CD8-positive, alpha-beta memory T cell (primary cell): ENCODE results near the gene DPP9. TPM values are rescaled to one million over a fixed set of nuclear protein-coding genes. Genes with fewer than 3 reads are reported as not detected.

ENCODE experiments used
- CTCF ChIA-PET: fragments of 350-600 bp; sonication (Branson Sonifier 250); formaldehyde crosslinking; loops from one replicate; lab custom pipeline; 2021; ENCODE audit warnings: antibody characterized with exemption; lab: Charles Lee
- POLR2A ChIA-PET: fragments of 350-600 bp; sonication (Branson Sonifier 250); formaldehyde crosslinking; loops from one replicate; lab custom pipeline; 2021; ENCODE audit warnings: antibody characterized with exemption; lab: Charles Lee
- DNase-seq, 5 donors: peaks; one replicate each; pipeline versions ENCODE4 v3.0.0 to v3.0.0-alpha.2; 2020 to 2022; ENCODE audit warnings: mixed read lengths in 1 of 5
- H3K27ac ChIP-seq: one replicate; pipeline ENCODE4 v1.7.0; 2013; ENCODE audit warnings: low read depth, mild to moderate bottlenecking, low read length, moderate library complexity
- H3K27me3 ChIP-seq: 2 replicates; pipeline ENCODE4 v1.7.0; 2013; ENCODE audit warnings: low read length, mild to moderate bottlenecking; ENCODE audit not compliant: insufficient read depth, poor library complexity, severe bottlenecking
- H3K36me3 ChIP-seq: 2 replicates; pipeline ENCODE4 v1.7.0; 2013; ENCODE audit warnings: mild to moderate bottlenecking, low read length, moderate library complexity; ENCODE audit not compliant: insufficient read depth
- H3K4me1 ChIP-seq: 2 replicates; pipeline ENCODE4 v1.7.0; 2013; ENCODE audit warnings: mild to moderate bottlenecking, low read length, moderate library complexity; ENCODE audit not compliant: insufficient read depth
- H3K4me3 ChIP-seq: 2 replicates; pipeline ENCODE4 v1.7.0; 2013; ENCODE audit warnings: mild to moderate bottlenecking, low read length
- H3K9me3 ChIP-seq: 2 replicates; pipeline ENCODE4 v1.7.0; 2013; ENCODE audit warnings: mild to moderate bottlenecking, low read length
- H3K27ac Mint-ChIP-seq, 8 donors: one replicate each; pipeline ENCODE4 v1.8.0; 2020 to 2021; ENCODE audit warnings: mixed read lengths in 8 of 8, mild to moderate bottlenecking in 6 of 8, inconsistent platforms in 3 of 8, moderate library complexity in 3 of 8
- H3K27me3 Mint-ChIP-seq, 2 donors: one replicate each; pipeline ENCODE4 v1.8.0; 2020 to 2021; ENCODE audit warnings: mixed read lengths in 2 of 2, mild to moderate bottlenecking in 1 of 2, moderate library complexity in 1 of 2
- H3K36me3 Mint-ChIP-seq, 3 donors: one replicate each; pipeline ENCODE4 v1.8.0; 2020 to 2021; ENCODE audit warnings: mixed read lengths in 3 of 3, inconsistent platforms in 1 of 3, mild to moderate bottlenecking in 1 of 3
- H3K4me1 Mint-ChIP-seq, 3 donors: one replicate each; pipeline ENCODE4 v1.8.0; 2020 to 2021; ENCODE audit warnings: mixed read lengths in 3 of 3, inconsistent platforms in 1 of 3, mild to moderate bottlenecking in 1 of 3
- H3K4me3 Mint-ChIP-seq, 7 donors: one replicate each; pipeline ENCODE4 v1.8.0; 2020 to 2021; ENCODE audit warnings: mixed read lengths in 7 of 7, mild to moderate bottlenecking in 6 of 7, moderate library complexity in 4 of 7, inconsistent platforms in 2 of 7
- H3K9me3 Mint-ChIP-seq, 5 donors: one replicate each; pipeline ENCODE4 v1.8.0; 2020 to 2022; ENCODE audit warnings: mixed read lengths in 5 of 5, mild to moderate bottlenecking in 3 of 5, moderate library complexity in 2 of 5, inconsistent platforms in 1 of 5
- polyA plus RNA-seq: library from polyadenylated mRNA; unstranded; fragments of 300-500 nt; fragmentation: Illumina TruSeq; gene quantifications from one replicate; pipeline ENCODE4 v1.2.3, GENCODE V29; 2021
- total RNA-seq, 2 experiments: library from RNA; stranded (reverse); gene quantifications; one replicate each; pipeline ENCODE4 v1.2.3, GENCODE V29; 2021

DPP9 gene
- total and polyA plus RNA-seq, 3 experiments from 2014 or later: 32.1 to 105 (median 105) TPM

- H3K4me1 Mint-ChIP-seq: no peaks in the 10 kb centered on the region
- H3K4me3 ChIP-seq: no peak overlapping the region
- DNase-seq: no peak
- H3K27me3 ChIP-seq: no peaks in the 10 kb centered on the region
- no peaks in the 10 kb centered on the region for H3K9me3 ChIP-seq
- no peaks in the 10 kb centered on the region for H3K36me3 Mint-ChIP-seq
- no peak overlapping the region for H3K27ac ChIP-seq
- ChIA-PET CTCF (interaction anchor here (1.2 to 1.8 kb wide), 3 partner anchors 11 to 53 kb away, joined by 3 to 6 read pairs (median 4); partner anchors contain the start of gene FEM1A), POLR2A (interaction anchor here (0.5 kb wide), 1 partner anchor 46 kb away, joined by 3 read pairs; no protein-coding TSS in a partner anchor)
- no peak overlapping the region for H3K4me3 Mint-ChIP-seq
- H3K9me3 Mint-ChIP-seq: no peaks in the 10 kb centered on the region
- H3K4me1 ChIP-seq: no peaks in the 10 kb centered on the region
- H3K27ac Mint-ChIP-seq: peak overlapping the region in 1 of 8 donors; percentile 22
- peaks cover 10 to 12% of the 10 kb centered on the region in 2 donors for H3K27me3 Mint-ChIP-seq
- H3K36me3 ChIP-seq: no peaks in the 10 kb centered on the region
These were observed 14.4 kb upstream of the DPP9 start for GRCh38 chr19:4737955-4738600.

- Histone ChIP-seq H3K4me1 (peaks cover 4% of the 10 kb centered on the region), H3K4me3 (no peak overlapping the region), H3K36me3 (no peaks in the 10 kb centered on the region), H3K27ac (no peak overlapping the region), H3K9me3 (no peaks in the 10 kb centered on the region), H3K27me3 (peaks cover 3% of the 10 kb centered on the region)
- H3K27ac Mint-ChIP-seq: no peak overlapping the region
- ChIA-PET CTCF (interaction anchor here (0.7 to 5.1 kb wide), 2 partner anchors 56 to 659 kb away, joined by 3 to 57 read pairs; partner anchors contain the start of gene FEM1A), POLR2A (no interaction called here)
- peaks cover 10% of the 10 kb centered on the region in 2 donors for H3K27me3 Mint-ChIP-seq
- no peaks in the 10 kb centered on the region for H3K9me3 Mint-ChIP-seq
- H3K4me1 Mint-ChIP-seq: peaks cover 4 to 7% (median 5%) of the 10 kb centered on the region in 3 donors
- no peaks in the 10 kb centered on the region for H3K36me3 Mint-ChIP-seq
- no peak for DNase-seq
- no peak overlapping the region for H3K4me3 Mint-ChIP-seq
These were observed 10.2 kb upstream of the DPP9 start for GRCh38 chr19:4733755-4734345.

- H3K4me3 ChIP-seq: peak overlapping the region; percentile 23
- H3K9me3 ChIP-seq: no peaks in the 10 kb centered on the region
- no peak overlapping the region for H3K27ac ChIP-seq
- H3K4me3 Mint-ChIP-seq: peak overlapping the region in 6 of 7 donors; percentile 4 to 54 (median 32)
- H3K4me1 Mint-ChIP-seq: peaks cover 4 to 7% (median 5%) of the 10 kb centered on the region in 3 donors
- H3K36me3 Mint-ChIP-seq: no peaks in the 10 kb centered on the region
- no peaks in the 10 kb centered on the region for H3K36me3 ChIP-seq
- H3K27me3 Mint-ChIP-seq: peaks cover 6 to 10% of the 10 kb centered on the region in 2 donors
- POLR2A ChIA-PET: interaction anchor here (0.5 to 1.3 kb wide), 2 partner anchors 58 to 67 kb away, joined by 5 to 10 read pairs; partner anchors contain the start of gene FEM1A
- peaks cover 3% of the 10 kb centered on the region for H3K27me3 ChIP-seq
- H3K4me1 ChIP-seq: peaks cover 4% of the 10 kb centered on the region
- H3K9me3 Mint-ChIP-seq: no peaks in the 10 kb centered on the region
- CTCF ChIA-PET: interaction anchor here (0.8 to 5.1 kb wide), 4 partner anchors 54 to 72 kb away, joined by 3 to 57 read pairs (median 4); partner anchors contain the start of gene FEM1A
- peak; percentile 26 to 72 (median 54) for DNase-seq
- H3K27ac Mint-ChIP-seq: peak overlapping the region in 5 of 8 donors; percentile 5 to 95 (median 24)
These were observed 9.1 kb upstream of the DPP9 start for GRCh38 chr19:4732680-4733114.

- H3K36me3 ChIP-seq: no peaks in the 10 kb centered on the region
- peaks cover 3% of the 10 kb centered on the region for H3K27me3 ChIP-seq
- ChIA-PET CTCF (interaction anchor here (0.9 to 5.1 kb wide), 2 partner anchors 59 to 88 kb away, joined by 3 to 57 read pairs; partner anchors contain the start of gene FEM1A), POLR2A (no interaction called here)
- Mint-ChIP-seq H3K27me3 (peaks cover 3 to 10% of the 10 kb centered on the region in 2 donors), H3K4me1 (peaks cover 4 to 7% (median 5%) of the 10 kb centered on the region in 3 donors), H3K27ac (peak overlapping the region in 1 of 8 donors; percentile 48), H3K36me3 (no peaks in the 10 kb centered on the region), H3K4me3 (peak overlapping the region in 1 of 7 donors; percentile 81), H3K9me3 (no peaks in the 10 kb centered on the region)
- H3K4me3 ChIP-seq: no peak overlapping the region
- H3K4me1 ChIP-seq: peaks cover 4% of the 10 kb centered on the region
- DNase-seq: peak; percentile 45 to 79 (median 52)
- H3K27ac ChIP-seq: no peak overlapping the region
- H3K9me3 ChIP-seq: no peaks in the 10 kb centered on the region
These were observed 7.1 kb upstream of the DPP9 start for GRCh38 chr19:4730740-4731171.

GRCh38 chr19:4728871-4729270 is 5.2 kb upstream of the DPP9 start:
- Histone ChIP-seq H3K36me3 (no peaks in the 10 kb centered on the region), H3K27ac (no peak overlapping the region), H3K4me1 (peaks cover 9% of the 10 kb centered on the region), H3K4me3 (no peak overlapping the region), H3K27me3 (peaks cover 3% of the 10 kb centered on the region), H3K9me3 (no peaks in the 10 kb centered on the region)
- Mint-ChIP-seq H3K27ac (peak overlapping the region in 2 of 8 donors; percentile 82 to 90), H3K4me3 (peak overlapping the region in 1 of 7 donors; percentile 78), H3K4me1 (peaks cover 14 to 17% (median 15%) of the 10 kb centered on the region in 3 donors), H3K27me3 (peaks cover 10 to 12% of the 10 kb centered on the region in 2 donors), H3K9me3 (peaks cover 0 to 7% (median 6%) of the 10 kb centered on the region in 5 donors), H3K36me3 (peaks cover 0 to 8% (median 2%) of the 10 kb centered on the region in 3 donors)
- no peak for DNase-seq
- CTCF ChIA-PET: interaction anchor here (1.6 to 5.1 kb wide), 2 partner anchors 61 to 62 kb away, joined by 5 to 57 read pairs; partner anchors contain the start of gene FEM1A
- POLR2A ChIA-PET: no interaction called here

- Mint-ChIP-seq H3K36me3 (peaks cover 0 to 47% (median 4%) of the 10 kb centered on the region in 3 donors), H3K27me3 (peaks cover 4 to 11% of the 10 kb centered on the region in 2 donors), H3K4me1 (peaks cover 28 to 47% (median 31%) of the 10 kb centered on the region in 3 donors), H3K4me3 (peak overlapping the region; percentile 83 to 94 (median 90)), H3K27ac (peak overlapping the region; percentile 69 to 99 (median 92)), H3K9me3 (peaks cover 0 to 8% (median 7%) of the 10 kb centered on the region in 5 donors)
- peaks cover 16% of the 10 kb centered on the region for H3K36me3 ChIP-seq
- ChIA-PET POLR2A (interaction anchor here (3.5 kb wide), 1 partner anchor 69 kb away, joined by 24 read pairs; the partner anchor contains the start of gene FEM1A), CTCF (interaction anchor here (4.4 kb wide), 1 partner anchor 68 kb away, joined by 42 read pairs; the partner anchor contains the start of gene FEM1A)
- H3K9me3 ChIP-seq: no peaks in the 10 kb centered on the region
- H3K4me3 ChIP-seq: peak overlapping the region; percentile 98
- H3K4me1 ChIP-seq: peaks cover 29% of the 10 kb centered on the region
- no peaks in the 10 kb centered on the region for H3K27me3 ChIP-seq
- H3K27ac ChIP-seq: peak overlapping the region; percentile 82
- DNase-seq: no peak
These were observed 709 bp downstream of the DPP9 start for GRCh38 chr19:4722671-4723594.

- H3K4me3 Mint-ChIP-seq: peak overlapping the region; percentile 83 to 94 (median 90)
- Histone ChIP-seq H3K27me3 (no peaks in the 10 kb centered on the region), H3K36me3 (peaks cover 28% of the 10 kb centered on the region), H3K9me3 (no peaks in the 10 kb centered on the region), H3K4me1 (peaks cover 29% of the 10 kb centered on the region), H3K27ac (no peak overlapping the region), H3K4me3 (no peak overlapping the region)
- peaks cover 0 to 8% (median 8%) of the 10 kb centered on the region in 5 donors for H3K9me3 Mint-ChIP-seq
- peaks cover 28 to 52% (median 31%) of the 10 kb centered on the region in 3 donors for H3K4me1 Mint-ChIP-seq
- ChIA-PET POLR2A (interaction anchor here (0.5 kb wide), 1 partner anchor 182 kb away, joined by 4 read pairs; no protein-coding TSS in a partner anchor), CTCF (interaction anchor here (1.0 kb wide), 1 partner anchor 70 kb away, joined by 4 read pairs; no protein-coding TSS in a partner anchor)
- peaks cover 0 to 63% (median 4%) of the 10 kb centered on the region in 3 donors for H3K36me3 Mint-ChIP-seq
- peaks cover 4 to 11% of the 10 kb centered on the region in 2 donors for H3K27me3 Mint-ChIP-seq
- no peak for DNase-seq
- H3K27ac Mint-ChIP-seq: peak overlapping the region in 2 of 8 donors; percentile 32 to 67
These were observed 2.4 kb downstream of the DPP9 start for GRCh38 chr19:4721196-4721595.
